Stimulated activated CD4-positive, alpha-beta T cell treated with anti-CD3 and anti-CD28 coated beads, TNF-alpha, amount 100 ng/mL, for 48 hours (primary cell): ENCODE data around the gene BCAM.
A peak's percentile ranks its signal among the peaks of the same experiment; 100 is the strongest.
"Not testable (repeated sequence)": the region's sequence is repeated elsewhere in the genome, so short reads cannot be mapped to it uniquely, and the experiment has no call there.

Source experiments
- DNase-seq, 3 donors: peaks; one replicate each; pipeline ENCODE4 v3.0.0-alpha.2; 2020; ENCODE audit warnings: low read depth in 3 of 3

Gene BCAM

DNA sequence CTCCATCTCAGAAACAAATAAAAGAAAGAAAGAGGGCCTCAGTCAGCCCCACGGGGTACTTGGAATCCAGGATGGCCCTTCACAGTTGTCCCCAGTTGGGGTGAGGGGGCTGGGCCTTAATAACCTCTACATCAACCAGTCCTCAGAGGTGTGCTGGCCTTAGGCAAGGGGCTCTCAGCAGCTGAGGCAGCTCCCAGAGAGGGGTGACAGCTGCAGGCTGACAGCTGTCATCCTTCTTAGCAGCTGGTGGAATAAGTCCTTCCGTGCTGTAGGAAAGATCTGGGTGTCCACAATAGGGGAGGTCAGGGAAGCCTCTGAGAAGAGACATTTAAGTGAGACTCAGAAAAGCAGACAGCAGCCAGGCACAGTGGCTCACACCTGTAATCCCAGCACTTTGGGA, 7.4 kb downstream of the BCAM start:
- DNase-seq: no peak

DNA sequence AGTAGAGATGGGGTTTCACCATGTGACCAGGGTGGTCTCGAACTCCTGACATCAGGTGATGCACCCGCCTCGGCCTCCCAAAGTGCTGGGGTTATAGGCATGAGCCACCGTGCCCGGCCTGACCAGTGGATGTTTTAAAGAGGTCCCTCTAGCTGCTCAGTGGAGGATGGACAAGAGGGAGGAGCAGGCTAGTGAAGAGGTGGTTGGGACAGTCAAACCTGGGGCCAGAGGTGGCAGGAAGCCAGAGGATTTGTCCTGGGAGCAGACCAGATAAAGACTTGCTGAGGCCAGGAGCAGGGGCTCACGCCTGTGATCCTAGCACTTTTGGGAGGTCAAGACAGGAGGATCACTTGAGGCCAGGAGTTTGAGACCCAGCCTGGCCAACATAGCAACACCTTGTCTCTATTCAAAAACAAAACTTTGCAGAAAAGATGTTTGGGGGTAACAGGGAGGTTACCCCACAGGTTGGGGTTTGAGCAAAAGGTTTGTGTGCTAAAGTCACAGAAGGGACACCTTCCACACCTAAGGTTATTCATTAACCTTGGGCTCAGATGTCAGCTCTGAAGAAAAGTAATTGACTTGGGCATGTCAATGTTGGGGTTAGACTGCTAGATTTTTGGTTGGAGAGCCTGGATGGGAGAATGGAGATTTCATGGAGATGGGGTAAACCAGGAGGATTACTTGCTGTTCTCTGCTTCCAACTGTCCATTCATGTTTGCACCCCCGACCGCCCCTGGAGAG, 9.0 kb downstream of the BCAM start:
- DNase-seq: no peak

DNA sequence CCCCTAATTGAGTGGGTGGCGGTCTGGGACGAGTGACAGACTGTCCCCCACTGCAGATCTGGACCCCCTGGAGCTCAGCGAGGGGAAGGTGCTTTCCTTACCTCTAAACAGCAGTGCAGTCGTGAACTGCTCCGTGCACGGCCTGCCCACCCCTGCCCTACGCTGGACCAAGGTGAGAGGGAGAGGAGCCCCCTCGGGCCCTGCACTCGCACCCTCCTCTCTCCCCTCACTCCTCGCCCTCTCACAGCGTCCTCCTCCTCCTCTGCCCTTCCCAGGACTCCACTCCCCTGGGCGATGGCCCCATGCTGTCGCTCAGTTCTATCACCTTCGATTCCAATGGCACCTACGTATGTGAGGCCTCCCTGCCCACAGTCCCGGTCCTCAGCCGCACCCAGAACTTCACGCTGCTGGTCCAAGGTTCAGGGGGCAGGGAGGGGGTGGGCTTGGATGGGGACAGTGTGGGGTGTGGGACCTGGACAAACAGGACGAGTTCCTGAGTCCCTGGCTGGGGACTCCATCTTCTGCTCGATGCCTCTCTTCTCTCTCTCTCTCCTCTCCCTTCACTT, 9.6 kb downstream of the BCAM start:
- DNase-seq: no peak

DNA sequence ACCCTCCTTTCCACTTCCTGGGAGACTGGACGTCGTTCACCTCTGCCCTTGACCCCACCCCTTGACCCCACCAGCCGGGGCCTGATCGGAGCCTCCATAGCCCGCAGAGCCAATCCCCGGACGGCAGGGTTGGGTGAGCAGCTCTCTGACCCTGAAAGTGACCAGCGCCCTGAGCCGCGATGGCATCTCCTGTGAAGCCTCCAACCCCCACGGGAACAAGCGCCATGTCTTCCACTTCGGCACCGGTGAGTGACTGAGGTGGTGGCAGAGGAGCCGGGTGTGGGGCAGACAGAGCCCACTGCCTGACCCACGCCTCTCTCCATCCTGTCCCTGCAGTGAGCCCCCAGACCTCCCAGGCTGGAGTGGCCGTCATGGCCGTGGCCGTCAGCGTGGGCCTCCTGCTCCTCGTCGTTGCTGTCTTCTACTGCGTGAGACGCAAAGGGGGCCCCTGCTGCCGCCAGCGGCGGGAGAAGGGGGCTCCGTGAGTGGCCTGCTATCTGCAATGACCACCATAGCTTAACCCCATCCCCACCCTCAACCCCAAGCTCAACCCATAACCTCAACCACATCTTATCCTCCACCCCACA, 10.4 kb downstream of the BCAM start:
- DNase-seq: no peak

DNA sequence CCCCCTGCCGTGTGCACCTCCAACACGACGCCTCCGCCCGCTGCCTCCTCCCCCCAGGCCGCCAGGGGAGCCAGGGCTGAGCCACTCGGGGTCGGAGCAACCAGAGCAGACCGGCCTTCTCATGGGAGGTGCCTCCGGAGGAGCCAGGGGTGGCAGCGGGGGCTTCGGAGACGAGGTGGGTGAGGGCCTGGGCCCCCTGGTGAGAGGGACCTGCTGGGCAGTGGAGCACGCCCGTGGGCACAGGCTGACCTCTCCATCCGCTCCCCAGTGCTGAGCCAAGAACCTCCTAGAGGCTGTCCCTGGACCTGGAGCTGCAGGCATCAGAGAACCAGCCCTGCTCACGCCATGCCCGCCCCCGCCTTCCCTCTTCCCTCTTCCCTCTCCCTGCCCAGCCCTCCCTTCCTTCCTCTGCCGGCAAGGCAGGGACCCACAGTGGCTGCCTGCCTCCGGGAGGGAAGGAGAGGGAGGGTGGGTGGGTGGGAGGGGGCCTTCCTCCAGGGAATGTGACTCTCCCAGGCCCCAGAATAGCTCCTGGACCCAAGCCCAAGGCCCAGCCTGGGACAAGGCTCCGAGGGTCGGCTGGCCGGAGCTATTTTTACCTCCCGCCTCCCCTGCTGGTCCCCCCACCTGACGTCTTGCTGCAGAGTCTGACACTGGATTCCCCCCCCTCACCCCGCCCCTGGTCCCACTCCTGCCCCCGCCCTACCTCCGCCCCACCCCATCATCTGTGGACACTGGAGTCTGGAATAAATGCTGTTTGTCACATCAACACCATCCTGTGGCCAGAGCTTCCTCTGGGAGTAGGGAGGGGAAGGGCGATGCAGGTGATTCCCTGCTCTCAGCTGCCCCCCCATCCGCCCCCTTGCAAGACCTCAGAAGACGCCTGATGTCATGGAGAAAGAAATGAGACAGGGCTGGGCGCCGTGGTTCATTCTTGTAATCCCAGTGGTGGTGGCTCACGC, 12.0 kb downstream of the BCAM start:
- DNase-seq: no peak

DNA sequence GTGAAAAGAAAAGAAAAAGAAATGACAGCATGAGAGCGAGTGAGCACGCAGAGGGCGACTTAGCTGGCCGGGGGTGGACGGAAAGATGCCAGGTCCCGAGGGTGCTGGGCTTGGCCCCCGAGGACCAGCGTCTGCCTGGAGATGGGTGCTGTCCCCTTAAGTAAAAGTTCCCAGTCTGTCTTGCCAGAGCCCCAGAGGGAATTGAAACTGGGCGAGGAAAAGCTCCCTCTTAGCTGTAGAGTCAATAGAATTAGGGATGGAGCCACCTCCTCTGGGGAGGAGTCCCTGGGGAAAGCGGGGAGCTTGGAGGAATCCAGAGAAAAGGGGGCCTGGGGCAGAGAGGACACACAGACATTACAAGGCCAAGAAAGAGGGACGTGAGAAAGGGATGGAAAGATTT, 13.3 kb downstream of the BCAM start:
- no peak for DNase-seq

DNA sequence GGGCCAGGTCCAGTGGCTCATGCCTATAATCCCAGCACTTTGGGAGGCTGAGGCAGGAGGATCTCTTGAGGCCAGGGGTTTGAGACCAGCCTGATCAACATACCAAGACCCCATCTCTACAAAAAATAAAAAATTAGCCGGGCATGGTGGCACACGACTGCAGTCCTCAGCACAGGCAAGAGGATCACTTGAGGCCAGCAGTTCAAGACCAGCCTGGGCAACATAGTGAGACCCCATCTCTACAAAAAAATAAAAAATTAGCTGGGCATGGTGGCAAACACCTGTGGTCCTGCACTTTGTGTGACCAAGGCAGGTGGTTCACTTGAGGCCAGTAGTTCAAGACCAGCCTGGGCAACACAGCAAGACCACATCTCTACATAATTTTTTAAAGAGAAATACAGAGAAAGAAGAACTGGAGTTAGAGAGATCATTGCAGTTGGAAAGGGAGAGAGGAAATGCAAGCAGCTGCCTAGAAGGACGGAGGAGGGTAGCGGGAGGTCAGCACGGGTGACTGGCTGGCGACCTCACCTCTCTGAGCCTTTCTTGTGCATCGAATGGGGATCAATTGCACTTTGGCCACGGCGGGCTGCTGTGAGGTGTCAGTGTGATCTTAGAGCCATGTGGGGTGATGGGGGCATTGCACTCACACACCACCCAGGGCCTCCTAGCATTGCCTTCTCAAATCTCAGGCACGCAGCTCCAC, 13.9 kb downstream of the BCAM start:
- no peak for DNase-seq

DNA sequence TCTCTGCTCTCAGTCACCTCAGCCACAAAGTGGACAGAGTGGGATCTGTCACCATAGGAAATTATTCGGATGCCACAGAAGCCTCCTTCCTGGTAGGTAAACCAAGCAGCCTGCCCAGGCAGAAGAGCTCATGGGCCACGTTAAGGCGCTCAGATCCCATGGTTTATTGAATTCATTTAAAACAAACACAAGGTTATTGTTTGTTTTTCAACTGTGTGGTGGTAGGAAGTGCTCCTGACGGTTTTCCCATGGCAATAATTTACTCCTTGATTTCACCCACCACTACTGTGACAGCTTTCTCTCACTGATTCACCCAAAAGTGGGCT, 14.4 kb downstream of the BCAM start:
- DNase-seq: no peak

DNA sequence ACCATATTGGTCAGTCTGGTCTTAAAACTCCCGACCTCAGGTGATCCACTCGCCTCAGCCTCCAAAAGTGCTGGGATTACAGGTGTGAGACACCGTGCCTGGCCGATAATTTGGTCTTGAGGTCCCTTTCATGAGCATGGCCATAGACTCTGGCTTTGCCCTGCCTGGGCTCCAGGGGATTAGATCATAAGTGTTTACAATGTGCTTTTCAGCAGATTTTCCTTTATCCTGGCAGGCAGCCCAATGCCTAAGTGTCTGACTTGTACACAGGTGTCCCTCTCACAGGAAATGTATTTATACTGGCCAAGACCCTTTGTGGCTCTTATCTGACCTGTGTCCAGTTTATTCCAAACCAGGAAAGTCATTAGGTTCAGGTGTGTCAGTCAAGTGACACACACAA, 15.9 kb downstream of the BCAM start:
- no peak for DNase-seq

DNA sequence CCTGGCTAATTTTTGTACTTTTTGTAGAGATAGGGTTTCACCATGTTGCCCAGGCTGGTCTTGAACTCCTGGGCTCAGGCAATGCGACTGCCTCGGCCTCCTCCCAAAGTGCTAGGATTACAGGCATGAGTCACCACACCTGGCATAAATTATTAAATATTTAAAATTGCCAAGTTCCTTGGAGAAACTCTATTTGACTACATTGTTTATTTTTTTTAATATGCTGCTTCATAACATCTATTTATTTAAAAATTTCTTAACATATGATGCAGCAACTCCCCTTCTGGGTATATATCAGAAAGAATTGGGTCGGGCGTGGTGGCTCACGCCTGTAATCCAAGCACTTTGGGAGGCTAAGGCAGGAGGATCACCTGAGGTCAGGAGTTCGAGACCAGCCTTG, 24.0 kb downstream of the BCAM start:
- not testable (repeated sequence) for DNase-seq

DNA sequence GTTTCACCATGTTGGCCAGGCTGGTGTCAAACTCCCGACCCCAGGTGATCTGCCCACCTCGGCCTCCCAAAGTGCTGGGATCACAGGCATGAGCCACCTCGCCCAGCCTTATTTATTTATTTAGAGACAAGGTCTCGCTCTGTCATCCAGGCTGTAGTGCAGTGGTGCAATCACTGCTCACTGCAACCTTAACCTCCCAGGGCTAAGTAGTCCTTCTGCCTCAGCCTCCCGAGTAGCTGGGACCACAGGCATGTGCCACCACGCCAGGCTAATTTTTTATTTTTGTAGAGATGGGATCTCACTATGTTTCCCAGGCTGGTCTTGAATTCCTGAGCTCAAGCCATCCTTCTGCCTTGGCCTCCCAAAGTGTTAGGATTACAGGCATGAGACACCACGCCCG, 25.5 kb downstream of the BCAM start:
- not testable (repeated sequence) for DNase-seq

DNA sequence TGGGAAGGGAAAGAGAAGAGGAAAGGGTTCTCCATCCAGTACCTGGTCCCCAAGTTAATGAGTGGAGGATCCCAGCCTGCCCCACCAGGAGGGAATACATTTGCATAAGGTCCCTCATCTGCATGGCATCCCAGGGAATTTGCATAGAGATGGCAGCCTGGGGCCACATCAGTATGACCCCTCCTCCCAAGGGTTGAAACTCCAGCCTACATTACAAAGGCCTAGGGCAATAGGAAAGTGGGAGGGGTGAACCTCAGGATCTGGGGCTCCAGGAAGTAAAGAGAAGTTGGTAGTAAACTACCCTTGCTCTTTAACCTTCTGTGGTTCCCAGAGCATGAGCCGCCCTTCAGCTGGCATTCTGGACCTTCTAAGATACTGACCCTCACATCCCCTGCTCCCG, 30.4 kb downstream of the BCAM start:
- DNase-seq: no peak

DNA sequence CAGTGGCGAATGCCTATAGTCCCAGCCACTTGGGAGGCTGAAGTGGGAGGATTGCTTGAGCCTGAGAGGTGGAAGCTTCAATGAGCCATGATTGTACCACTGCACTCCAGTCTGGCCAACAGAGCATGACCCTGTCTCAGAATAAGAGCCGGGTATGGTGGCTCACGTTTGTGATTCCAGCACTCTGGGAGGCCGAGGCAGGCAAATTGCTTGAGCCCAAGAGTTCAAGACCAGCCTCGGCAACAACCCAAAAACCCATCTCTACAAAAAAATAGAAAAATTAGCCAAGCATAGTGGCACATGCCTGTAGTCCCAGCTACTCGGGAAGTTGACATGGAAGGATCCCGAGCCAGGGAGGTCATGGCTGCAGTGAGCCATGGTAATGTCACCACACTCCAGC, 31.9 kb downstream of the BCAM start:
- DNase-seq: no peak

DNA sequence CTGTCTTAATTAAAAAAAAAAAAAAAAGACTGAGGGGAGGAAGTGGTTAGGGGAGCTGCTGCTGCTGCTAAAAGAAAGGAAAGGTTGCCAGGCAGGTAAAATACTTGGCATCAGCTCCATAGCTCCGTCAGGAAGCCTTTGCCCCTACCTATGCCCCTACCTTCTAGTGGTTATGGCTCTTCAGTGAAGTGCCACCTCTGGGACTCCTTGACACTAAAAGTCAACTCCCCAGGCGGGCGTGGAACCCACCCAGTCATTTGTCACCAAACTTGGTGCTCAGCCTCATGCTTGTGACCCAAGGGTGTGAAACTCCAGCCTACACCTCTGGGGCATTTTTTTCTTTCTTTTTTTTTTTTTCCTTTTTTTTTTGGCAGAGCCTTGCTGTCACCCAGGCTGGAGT, 32.3 kb downstream of the BCAM start:
- DNase-seq: no peak

DNA sequence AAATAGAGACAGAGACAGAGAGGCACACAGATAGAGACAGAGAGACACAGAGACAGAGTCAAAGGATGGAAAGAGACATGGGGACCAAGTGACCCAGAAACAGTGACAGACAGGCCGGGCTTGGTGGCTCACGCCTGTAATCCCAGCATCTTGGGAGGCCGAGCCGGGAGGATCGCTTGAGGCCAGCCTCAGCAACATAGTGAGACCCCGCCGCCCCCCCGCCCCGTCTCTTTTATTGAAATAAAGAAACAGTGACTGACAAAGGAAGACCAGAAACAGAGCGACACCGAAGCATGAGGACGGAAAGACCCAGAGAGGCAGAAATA, 36.3 kb downstream of the BCAM start:
- no peak for DNase-seq

DNA sequence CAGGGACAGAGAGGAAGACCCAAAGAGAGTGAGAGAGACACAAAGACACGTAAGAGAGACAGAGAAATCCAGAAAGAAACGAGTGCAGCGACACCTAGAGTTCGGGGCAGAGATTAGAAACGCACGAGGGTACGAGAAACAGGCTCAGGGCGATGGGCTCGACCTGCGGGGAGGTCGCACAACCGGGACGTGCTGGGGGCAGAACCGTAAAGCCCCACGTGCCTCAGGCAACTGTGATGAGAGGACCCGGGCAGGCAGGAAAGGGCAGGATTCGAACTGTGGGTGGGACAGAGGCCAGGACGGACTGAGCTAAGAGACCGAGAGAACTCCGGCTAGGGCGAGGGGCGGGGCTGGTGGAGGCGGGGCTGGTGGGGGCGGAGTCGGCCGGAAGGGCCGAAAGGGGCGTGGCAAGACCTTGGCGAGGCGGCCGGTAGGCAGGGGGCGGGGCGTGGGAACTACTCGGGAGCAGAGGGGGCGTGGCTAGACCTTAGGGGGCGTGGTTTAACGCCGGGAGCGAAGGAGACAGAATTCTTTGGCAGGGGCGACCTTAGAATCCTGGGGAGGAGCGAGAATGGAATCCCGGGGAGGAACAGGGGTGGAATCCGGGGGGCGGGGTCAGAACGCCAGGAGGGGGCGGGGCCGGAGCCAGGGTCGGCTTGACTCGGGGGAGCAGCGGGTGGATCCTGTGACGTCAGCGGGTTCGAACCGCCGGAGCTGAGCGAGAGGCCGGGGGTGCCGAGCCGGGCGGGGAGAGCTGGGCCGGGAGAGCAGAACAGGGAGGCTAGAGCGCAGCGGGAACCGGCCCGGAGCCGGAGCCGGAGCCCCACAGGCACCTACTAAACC, 36.9 kb downstream of the BCAM start, which contains the start of gene NECTIN2:
Gene NECTIN2, plus strand, starts transcription at position 686 of the 843 bp plus-strand sequence. CDS start 229 bp downstream, outside the sequence.
- DNase-seq: peak; percentile 83 to 97 (median 96)

DNA sequence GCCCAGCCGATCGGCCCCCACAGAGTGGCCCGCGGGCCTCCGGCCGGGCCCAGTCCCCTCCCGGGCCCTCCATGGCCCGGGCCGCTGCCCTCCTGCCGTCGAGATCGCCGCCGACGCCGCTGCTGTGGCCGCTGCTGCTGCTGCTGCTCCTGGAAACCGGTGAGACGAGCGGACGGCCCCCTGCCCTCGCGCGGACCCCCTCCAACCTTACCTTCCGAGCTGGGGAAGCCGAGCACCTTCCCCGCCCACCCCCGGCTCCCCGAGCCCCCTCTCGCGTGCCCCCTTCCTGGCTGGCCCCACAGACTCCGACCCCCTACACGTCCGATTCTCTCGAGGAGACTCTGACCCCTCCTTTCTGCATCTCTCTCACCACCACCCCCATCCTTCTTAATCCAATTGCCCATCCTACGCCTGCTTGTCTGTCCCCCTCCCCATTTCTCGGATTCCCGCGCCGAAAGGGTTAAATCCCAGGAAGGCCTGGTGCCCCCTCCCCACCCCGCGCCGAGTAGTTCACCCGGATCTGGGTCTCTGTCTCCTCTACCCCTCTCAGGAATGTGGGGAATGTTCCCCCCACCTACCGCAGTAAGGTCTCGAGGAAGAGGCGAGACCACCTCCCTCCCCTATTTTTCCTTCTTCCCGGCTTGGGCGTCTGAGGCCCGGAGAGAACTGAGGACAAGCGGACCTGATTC, 37.7 kb downstream of the BCAM start:
- no peak for DNase-seq

DNA sequence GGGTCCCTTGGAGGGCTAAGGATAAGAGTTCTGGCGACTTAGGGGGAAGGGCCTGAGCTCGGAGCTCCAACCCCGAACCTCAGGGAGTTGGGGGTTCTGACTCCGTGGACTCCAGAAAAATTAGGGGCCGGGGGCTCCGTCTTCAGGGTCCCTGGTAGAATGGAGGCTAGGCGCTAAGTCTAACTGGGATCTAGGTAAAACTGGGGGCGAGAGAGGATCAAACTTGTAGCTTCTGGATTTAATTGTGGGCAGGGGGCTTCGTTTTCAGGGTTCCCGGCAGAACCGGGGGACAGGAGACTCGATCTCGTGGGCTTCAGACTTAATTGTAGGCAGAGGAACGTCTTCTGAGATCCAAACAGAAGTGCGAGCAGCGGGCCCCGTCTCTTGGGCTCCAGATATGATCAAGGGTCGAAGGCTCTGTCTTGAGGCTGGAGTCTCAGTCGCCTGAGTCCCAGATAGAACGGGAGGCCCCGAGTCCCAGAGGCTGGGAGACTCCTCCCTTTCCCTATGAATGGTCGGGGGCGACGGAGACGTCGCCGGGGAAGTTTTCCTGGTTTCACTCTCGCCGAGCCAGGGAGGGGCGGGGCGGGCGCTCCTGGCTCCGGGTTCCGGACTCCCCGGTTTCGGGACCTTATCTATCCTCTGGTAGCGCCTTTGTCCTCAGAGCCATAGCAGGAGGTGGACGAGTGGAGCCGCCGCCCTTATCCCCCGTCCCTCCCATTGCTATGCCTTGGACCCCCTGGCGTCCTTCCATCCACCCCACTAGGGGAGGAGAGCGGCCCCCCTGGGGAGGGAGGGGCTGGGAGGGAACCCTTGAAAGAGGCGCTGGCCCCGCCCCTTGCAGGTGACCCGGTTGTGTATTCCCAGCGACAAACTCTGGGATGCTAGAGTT, 38.5 kb downstream of the BCAM start:
- DNase-seq: no peak
